HK-2 (cell line): ENCODE results near the gene GLYATL3.

Experiments
- DNase-seq: peaks from one replicate; pipeline ENCODE4 v3.0.0-alpha.2; 2018; ENCODE audit not compliant: unreplicated experiment

GLYATL3 gene

DNA sequence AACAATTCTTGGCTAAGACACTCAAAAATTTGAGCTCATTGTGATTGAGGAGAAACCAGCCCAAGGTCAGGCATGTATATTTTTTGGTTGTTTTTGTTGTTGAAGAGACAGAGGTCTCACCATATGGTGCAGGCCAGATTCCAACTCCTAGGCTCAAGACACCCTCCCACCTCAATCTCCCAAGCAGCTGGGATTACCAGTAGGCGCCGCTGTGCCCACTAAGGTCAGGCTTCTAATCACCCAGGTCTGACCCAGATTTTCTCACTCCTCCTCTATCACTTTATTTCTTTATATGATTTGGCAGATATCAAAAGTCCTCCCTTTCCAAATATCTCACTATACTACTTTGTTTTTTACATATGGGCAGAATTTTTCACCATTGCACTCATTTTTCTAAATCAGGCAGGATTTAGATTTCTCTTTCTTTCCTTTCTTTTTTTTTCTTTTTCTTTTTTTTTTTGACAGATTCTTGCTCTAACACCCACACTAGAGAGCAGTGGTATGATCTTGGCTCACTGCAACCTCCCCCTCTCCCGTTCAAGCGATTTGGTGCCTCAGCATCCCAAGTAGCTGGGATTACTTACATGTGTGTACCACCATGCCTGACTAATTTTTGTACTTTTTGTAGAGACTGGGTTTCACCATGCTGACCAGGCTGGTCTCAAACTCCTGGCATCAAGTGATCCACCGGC lies 49.0 kb downstream of the GLYATL3 start:
- no peak for DNase-seq

DNA sequence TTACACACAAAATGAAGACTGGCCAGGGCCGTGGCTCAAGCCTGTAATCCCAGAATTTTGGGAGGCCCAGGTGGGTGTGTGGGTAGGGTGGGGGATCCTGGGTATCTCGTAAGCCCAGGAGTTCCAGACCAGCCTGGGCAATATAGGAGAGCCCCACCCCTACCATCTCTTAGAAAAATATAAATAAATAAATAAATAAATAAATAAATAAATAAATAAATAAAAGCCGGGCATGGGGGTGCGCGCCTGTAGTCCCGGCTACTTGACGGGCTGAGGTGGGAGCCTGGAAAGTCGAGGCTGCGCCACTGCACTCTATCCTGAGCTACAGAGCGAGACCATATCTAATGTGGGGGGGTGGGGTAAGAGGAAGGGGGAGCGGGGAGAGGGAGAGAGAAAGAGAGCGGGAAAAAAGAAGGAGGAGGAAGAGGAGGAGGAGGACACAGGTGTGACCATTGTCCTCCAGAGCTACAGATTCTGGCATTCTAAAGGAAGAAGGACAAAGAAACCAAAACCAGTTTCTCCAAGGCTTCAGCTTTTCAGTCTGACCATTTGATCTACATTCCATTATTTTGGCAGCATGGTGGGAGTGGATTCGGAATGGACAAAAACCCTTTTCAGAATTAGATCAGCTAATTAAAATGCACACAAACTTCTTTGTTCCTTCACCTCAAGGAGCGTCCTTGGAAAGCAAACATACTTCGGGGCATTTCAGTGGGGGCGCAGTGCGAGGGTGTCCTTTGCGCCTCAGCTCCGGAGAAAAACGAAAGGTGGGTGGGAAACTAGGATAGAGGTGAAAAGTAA lies 50.2 kb downstream of the GLYATL3 start:
- no peak for DNase-seq

DNA sequence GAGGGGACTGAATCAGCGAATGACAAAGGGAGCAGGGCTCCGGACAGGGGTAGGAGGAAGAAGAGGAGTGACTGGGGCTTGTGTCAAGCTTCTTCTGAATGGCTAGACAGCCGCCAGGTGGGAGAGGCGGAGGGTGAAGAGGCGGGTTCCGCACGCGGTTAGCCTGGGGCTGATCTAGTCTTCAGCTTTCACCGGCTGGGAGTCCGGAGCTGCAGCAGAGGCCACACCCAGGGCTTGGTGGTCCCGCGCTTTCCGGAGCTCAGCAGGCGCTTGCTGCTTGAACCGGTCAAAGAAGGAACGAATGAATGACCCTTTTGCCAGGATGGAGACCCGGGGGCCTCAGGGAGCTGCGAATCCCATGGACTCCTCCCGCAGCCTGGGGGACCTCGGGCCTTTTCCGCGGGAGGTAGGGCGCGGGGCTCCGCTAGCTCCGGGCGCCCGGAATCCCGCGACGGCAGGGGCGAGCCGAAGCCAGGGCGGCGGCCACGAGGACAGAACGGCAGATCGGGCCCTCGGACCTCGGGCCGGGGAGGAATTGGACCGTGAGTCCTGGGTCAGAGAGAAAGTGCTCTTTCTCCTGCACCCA lies 50.9 kb downstream of the GLYATL3 start, which contains the start of gene C6orf141:
Gene C6orf141, plus strand, starts transcription at position 177 of the 586 bp plus-strand sequence. Its CDS starts 125 bp downstream, at position 302.
- DNase-seq = peak; percentile 6

DNA sequence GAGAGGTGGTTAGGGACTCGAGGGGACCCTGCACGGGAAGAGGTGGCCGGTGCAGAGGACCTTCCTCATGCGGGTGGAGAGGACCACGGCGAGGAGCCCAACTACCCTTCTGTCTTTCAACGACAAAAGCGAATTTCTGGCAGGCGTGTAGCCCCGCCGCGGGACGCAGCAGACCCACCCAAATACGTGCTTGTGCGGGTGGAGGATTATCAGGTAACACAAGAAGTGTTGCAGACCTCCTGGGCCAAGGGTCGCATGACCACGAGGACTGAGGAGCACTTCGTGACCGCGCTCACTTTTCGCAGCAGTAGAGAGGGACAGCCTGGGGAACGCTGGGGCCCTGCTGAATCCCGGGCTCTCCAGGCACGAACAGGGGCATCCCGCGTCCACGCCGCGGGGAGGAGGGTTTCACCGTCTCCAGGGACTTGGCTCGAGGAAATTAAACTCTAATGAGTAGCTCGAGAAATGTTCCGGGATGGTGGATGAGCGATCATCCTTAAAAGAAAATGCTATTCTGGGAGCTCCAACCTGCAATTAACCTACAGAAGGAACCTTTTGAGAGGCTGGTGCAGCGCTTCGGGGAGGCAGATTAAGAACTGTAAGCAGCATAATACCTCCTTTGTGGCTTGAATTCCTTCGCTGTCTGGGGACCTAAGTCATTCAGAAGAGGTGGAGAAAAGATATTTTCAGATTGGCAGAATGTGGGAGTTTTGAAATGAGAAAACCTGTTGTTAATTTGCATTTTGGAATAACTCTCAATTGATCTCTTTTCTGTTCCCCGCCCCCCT lies 51.5 kb downstream of the GLYATL3 start:
- DNase-seq = peak; percentile 7

DNA sequence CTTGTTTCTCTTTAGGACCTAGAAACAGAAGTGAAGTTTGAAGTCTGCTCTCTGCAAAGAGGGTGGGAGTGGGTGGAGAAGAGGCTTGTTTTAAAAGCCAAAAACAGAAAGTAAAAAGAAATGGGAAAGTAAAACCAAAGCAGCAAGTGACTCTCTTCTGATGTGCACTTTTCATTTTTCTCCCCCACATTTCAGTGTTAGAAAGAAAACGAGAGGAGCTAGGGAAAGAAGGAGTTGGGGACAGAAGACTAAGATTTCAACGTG lies 52.1 kb downstream of the GLYATL3 start:
- no peak for DNase-seq

DNA sequence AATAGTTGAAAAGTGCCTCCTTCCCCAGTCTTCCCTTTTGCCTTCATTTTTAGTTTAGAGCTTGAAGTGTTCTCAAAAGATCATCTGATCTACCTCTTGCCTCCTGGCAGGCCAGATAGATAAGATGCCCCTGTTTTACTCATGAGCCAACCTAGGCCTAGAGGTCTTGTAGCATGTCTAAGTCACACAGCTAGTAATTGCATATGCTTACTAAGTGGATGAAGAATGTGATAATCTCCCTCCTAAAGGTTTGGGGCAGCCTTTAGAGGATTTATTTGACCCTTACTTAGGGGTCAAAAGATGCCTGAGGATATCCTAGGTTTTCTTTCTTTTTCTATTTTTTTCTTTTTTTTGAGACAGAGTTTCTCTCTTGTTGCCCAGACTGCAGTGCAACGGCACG lies 52.9 kb downstream of the GLYATL3 start:
- DNase-seq = no peak

DNA sequence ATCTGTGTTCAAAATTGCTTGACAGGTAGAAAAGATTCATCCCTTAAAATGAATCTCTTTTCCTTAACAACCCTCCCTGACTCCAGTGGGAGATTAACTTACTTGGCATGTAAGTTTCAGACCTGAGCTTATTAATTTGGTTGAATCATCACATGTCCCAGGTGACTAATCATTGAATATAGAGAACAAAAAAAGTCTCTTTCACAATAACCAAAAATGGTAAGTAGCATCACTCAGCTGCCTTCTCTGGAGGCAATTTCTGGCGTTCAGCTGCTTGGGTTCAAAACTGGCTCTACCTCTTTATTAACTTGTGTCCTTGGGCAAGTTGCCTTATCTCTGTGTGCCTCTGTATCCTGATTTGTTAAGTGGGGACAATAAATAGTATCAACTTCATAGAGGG lies 53.7 kb downstream of the GLYATL3 start:
- DNase-seq = no peak

DNA sequence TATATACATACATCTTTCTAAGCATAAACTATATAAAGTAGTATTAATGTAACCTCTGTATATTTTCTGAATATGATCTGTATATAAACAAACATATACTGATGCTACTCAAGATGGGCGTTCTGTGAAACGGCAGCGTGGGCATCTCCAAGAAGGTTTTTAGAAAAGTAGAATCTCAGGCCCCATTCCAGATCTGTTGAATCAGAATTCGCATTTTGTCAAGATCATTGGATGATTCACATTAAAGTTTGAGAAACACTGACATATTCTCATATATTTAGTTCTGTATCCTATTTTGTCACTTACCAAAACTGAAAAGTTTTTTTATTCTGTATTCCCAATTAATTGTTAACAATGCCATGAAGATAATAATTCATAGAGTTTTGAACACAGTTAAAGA lies 56.2 kb downstream of the GLYATL3 start:
- DNase-seq = no peak

DNA sequence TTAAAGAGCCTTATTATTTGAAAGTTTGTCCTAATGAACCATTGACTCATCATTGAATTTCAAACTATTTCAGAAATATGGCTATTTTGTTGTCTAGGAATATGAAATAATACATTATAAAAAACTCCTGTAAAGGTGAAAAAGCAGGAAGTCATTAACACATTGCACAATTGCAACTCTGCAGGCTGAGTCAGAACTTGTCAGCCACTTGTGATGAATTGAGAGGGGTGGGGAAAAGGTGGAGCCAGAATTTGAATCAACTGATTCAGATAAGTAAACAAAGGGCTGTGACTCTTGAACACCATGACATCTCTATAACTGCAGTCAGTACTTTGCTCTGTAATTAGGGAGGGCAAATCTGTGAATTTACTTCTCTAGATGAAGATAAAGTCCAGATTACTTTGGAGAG lies 56.7 kb downstream of the GLYATL3 start:
- DNase-seq = peak; percentile 36

DNA sequence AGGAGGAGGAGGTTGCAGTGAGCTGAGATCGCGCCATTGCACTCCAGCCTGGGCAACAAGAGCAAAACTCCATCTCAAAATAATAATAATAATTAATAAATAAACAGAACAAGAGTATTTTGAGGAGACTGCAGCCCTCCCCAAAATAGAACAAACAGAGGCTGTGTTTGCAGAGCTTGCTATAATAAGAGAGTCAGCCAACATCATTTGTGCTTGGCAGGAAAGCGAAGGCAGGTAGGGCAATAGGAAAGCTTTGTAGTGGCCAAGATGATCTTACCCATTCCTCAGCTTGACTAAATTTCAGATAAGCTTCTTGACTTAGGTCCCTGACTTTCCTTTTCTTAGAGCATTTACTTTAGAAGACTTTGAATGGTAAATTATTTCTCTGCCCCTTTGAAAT lies 57.5 kb downstream of the GLYATL3 start:
- DNase-seq = no peak

DNA sequence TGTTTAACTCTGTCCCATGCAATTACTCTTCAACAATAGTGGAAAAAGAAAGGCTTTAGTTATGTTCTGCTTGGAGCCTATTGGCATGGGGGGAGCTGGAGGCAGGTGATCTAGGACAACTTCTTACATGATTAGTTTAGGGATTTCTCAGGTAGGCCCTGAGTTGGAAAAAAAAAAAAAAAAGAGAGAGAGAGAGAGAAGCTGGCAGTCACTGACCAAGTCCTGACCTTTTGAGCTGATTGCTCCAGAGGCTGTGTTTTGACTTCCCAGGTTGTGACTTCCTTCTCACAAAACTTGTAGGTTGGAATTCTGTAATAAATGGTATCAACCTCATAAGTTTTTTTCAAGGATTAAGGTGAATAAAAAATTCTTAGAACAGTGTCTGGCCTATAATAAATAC lies 58.5 kb downstream of the GLYATL3 start:
- DNase-seq = no peak

DNA sequence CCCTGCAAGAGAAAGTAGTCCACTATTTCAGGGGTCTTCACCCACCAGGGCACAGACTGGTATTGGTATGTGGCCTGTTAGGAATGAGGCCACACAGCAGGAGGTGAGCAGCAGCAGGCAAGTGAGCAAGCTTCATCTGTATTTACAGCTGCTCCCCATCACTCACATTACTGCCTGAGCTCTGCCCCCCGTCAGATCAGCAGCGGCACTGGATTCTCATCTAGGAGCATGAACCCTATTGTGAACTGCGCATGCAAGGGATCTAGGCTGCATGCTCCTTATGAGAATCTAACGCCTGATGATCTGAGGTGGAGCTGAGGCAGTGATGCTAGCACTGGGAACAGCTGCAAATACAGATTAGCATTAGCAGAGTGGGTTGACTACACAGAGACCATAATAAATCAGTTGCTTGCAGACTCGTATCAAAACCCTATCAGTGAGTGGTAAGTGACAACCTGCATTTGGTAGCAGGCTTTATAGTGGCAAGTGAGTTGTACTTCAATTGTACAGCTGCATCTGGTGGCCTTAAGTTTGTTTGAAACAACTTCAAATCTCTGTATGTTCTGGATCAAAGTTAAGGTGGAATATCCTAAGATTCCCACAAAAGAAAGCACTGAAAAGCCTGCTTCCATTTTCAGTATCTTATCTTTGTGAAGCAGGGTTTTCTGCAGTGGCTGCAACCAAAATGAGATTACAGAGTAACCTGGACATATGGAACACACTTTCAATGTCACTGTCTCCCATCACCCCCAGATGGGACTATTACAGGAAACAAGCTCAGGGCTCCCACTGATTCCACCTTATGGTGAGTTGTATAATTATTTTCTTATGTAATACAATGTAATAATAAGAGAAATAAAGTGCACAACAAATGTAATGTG lies 63.5 kb downstream of the GLYATL3 start:
- DNase-seq = no peak

DNA sequence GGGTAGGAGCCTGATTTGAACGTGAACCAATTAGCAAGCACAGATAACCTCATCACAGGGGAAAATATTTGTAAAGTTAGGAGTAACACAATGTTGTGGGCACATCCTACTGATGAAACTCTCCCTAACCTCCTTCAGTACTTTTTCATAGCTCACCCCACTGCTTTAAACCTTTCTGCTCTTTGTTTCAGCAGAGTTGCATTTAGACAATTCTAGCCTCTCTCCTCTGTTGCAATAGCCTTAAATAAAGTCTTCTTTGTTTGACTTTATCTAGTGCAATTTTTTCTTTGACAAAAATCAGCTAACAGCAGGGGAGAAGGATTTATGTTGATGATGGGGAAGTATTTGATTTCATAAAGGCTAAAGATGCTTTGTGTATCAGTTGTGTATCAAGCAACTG lies 64.8 kb downstream of the GLYATL3 start:
- DNase-seq = no peak

DNA sequence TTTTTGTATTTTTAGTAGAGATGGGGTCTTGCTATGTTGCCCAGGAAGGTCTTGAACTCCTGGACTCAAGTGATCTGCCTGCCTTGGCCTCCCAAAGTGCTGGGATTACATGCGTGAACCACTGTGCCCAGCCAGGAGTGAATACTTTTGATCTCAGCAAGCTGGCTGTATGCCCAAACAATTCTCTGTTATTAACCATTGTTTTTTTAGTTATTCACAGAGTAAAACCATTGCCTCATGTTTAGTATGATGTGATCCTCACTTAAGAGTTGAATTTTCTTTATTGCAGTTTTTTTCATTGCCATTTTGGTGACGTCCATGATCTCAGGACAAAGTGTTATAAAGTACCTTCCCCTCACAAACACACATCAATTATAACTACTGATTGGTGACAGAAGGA lies 65.5 kb downstream of the GLYATL3 start:
- DNase-seq = no peak

DNA sequence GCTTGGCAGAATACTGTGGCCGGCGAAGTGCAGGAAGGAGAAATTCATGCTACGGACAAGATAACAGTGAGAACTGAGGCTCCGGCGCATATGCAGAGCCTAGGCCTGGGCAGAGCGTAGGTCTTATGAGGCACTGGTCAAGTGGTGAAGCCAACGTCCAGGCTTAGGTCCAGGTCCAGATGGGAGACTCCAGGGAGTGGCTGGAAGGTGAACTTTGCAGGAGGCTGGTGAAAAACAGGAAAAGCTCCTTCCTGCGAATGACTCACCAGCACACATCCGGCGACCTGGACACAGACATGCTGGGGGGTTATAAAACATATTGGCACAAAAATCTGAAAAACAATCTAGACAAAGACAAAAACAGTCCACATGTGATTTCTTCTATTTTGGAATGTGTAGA lies 66.1 kb downstream of the GLYATL3 start:
- no peak for DNase-seq

DNA sequence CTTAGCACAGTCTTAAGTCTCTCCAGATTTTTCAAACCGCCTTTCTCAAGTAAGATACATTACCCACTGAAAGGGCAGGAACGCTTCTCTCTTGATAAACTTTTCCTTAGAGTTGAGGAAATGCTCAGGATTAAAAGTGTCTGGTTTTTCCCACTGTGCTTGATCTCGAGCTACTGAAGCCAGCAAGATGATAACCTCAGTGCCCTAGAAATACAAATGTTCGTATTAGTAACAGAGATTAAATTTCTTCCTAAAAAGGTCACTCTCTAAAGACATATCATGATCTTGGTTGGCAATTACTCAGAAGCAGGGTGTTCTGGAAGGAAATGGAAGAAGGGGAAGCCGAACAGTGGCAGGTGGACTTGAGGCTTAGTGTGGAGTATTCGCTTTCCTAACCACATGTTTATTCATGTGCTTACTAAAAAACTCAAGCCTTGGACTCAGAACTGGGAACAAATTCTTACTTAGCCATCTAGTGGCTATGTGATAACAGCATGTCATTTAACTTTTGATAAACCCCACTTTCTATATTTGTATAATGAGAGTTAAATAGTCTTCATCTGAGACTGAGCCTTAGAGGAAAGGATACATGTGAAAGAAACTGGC lies 70.9 kb downstream of the GLYATL3 start:
- DNase-seq = no peak

DNA sequence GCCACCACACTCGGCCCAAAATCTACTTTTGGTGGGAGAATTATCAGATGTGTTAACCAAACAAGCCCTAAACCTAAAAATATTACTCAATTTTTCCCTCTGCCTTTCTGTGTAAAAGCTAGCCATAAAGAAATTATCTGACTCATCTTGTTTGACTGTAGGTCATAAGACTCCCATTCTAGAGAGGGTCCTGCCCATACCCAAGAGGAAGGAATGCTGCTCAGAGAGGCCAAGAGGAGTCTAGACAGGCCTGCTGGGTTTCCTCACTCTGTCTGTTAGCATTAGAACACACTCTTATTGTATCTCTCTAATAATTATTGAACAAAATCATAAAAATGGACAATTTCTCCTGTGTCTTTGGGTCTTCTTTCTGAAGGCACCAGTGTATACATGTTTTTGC lies 76.9 kb downstream of the GLYATL3 start:
- no peak for DNase-seq
